ENCODE results near the gene LMNTD2.
"Not testable (repeated sequence)": the region's sequence is repeated elsewhere in the genome, so short reads cannot be mapped to it uniquely, and the experiment has no call there.

LMNTD2 gene

DNA sequence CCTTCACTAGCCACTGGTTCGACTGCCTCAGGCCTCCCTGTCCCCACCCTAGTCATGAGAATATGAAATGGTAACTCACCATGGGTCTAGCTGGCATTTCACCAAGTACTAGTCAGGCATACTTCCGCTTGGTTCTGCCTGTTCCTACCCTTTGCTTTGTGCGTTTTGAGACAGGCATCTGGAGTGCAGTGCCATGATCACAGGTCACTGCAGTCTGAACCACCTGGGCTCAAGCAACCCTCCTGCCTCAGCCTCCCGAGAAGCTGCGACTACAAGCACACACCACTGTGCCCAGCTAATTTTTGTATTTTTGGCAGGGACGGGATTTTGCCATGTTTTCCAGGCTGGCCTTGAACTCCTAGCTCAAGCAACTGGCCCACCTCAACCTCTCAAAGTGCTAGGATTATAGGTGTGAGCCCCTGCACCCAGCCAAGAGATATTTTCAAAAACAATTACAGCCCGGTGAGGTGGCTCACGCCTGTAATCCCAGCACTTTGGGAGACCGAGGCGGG is 39.3 kb downstream of the LMNTD2 start:
- no peak for DNase-seq (ENCODE audit: low read depth)
- no peak overlapping the region for H3K4me3 ChIP-seq (ENCODE audit: low read depth, low read length)

DNA sequence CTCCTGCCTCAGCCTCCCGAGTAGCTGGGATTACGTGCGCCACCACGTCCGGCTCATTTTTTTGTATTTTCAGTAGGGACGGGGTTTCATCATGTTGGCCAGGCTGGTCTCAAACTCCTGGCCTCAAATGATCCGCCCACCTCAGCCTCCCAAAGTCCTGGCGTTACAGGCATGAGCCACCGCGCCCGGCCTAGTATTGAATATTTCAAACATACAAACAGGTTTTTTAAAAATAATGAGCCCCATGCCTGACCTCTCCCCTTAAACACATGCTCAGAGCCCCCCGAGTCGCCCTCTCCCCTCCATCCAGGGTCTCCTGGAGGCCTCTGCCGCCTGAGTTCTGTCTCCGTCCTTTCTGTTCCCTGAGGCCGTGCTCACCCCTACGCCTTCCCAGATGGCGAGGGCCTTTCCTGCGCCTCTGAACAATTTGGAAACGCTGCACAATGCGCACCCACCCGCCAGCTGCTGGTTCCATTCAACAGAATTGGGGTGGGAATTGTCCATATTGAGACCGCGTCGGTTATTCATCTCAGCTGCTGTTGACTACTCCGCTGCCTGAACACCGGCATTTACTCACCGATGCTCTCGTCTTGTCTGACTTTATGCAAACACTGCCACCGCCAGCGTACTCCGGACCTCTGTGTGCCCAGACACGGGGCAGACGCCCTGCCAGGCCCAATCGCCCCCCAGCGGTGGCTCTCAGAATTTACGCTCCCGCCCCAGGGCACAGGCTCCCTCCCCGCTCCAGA is 39.9 kb downstream of the LMNTD2 start:
- DNase-seq (ENCODE audit: low read depth), result no peak
- no peak overlapping the region for H3K4me3 ChIP-seq (ENCODE audit: low read depth, low read length)

- peak; percentile 81 for DNase-seq (ENCODE audit: low read depth)
- peak overlapping the region; percentile 45 for H3K4me3 ChIP-seq (ENCODE audit: low read depth, low read length)
Observed at GRCh38 chr11:518463-519202, 41.9 kb downstream of the LMNTD2 start.

GRCh38 chr11:516918-517685 is 43.4 kb downstream of the LMNTD2 start:
- not testable (repeated sequence) for H3K4me3 ChIP-seq (ENCODE audit: low read depth, low read length); DNase-seq (ENCODE audit: low read depth)

DNA sequence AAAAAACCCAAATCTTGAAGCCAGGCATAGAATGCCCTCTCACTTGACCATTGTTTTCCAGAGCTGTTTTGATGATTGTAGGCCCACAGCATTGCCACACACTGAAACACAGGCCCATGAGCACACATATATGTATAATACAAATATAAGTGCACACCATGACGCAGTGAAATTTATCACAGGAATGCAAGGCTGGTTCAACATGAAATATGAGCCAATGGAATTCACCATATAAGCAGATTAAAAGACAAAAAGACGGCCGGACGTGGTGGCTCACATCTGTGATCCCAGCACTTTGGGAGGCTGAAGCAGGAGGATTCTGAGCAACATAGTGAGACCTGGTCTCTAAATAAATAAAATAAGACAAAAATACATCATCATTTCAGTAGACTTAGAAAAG is 44.1 kb downstream of the LMNTD2 start:
- H3K4me3 ChIP-seq (ENCODE audit: low read depth, low read length), result no peak overlapping the region
- DNase-seq (ENCODE audit: low read depth), result no peak

DNA sequence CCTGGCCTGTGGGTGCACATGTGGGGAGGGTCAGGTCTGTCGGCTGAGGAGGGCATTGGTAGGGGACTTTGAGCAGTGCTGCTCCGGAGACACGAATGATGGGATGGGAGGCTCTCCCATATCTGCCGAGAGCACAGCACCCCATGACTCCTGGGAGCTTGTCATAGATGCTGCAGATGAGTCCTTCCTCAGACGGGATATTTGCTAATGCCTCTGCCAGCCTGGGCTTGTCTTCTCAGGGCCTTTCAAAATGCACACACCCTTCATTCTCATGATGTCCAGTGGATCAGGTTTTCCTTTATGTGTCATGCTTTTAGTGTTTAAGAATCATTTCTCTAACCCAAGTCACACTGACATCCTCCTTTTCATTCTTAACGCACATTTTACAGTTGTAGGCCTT is 45.4 kb downstream of the LMNTD2 start:
- no peak for DNase-seq (ENCODE audit: low read depth)

DNA sequence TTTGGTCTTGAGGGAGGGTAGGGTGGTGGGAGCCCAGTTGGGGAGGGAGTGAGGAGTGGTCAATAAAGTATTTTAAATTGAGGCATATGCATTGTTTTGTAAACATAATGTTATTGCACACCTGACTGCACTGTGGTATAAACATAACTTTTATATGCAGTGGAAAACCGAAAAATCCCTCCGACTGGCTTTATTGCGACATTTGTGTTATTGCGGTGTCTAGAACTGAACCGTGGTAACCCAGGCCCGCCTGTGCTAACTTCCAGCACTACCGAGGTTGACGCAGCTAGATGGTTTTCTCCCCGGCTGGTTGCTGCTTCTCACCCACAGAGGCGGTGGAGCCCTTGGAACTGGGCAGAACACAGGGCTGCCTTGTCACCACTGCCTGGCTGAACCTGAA is 45.9 kb downstream of the LMNTD2 start:
- H3K4me3 ChIP-seq (ENCODE audit: low read depth, low read length), result no peak overlapping the region
- no peak for DNase-seq (ENCODE audit: low read depth)

More for the DNA sequence above, 45.4 kb downstream of the LMNTD2 start:
- H3K4me3 ChIP-seq (ENCODE audit: low read depth, low read length), result no peak overlapping the region

- no peak overlapping the region for H3K4me3 ChIP-seq (ENCODE audit: low read depth, low read length)
- DNase-seq (ENCODE audit: low read depth), result no peak
Observed at GRCh38 chr11:512761-513595, 47.6 kb downstream of the LMNTD2 start.

DNA sequence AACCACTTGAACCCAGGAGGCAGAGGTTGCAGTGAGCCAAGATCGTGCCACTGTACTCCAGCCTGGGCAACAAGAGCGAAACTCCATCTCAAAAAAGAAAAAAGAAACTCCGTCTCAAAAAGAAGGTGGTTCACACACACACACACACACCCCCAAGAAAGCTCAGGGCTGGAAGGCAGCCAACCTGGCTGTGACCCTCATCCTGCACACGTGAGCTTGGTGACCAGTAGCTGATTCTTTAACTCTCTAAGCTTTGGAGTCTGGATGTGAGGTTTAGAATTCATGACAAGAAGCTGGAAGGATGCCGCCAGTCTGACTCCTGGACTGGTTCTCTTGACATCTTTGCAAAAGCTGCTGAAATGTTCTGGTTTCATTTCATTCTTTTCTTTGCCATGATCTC is 51.6 kb downstream of the LMNTD2 start:
- no peak overlapping the region for H3K4me3 ChIP-seq (ENCODE audit: low read depth, low read length)
- DNase-seq (ENCODE audit: low read depth), result no peak

DNA sequence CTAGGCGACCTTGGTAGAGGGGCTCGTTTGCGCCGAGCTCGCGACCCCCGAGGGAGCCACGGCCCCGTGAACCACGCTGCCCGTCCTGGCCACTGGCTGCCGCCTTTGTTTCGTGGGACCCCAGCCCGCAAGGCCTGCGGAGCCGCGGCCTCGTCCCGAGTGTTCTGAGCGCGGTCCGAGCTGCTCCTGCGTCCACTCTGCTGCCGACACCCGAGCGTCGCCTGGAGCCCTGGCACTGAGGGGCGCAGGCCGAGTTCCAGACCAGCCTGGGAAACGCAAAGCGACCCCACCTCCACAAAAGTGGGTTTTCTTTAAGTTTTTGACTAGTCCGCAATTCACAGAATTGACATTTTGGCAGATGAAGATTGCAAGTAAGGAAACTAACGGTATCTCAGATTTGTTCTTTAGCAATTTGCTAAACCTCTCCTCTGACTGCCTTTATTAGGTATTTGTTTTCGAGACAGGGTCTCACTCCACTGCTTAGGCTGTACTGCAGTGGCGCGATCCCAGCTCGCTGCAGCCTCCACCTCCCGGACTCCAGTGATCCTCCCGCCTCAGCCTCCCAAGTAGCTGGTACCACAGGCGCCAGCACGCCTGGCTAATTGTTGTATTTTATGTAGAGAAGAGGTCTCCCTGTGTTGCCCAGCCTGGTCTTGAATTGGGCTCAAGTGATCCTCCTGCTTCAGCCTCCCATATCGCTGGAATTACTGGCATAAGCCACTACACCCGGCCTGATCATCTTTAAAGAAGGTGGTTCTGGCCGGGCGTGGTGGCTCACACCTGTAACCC is 52.6 kb downstream of the LMNTD2 start:
- H3K4me3 ChIP-seq (ENCODE audit: low read depth, low read length), result peak overlapping the region; percentile 79
- DNase-seq (ENCODE audit: low read depth), result no peak

GRCh38 chr11:506995-507726 is 53.4 kb downstream of the LMNTD2 start, which contains the start of gene RNH1:
RNH1 (minus strand) TSS chr11:507242; CDS start chr11:502162, 5,080 bp downstream.
- H3K4me3 ChIP-seq (ENCODE audit: low read depth, low read length), result peak within 1 kb of the TSS; percentile 79
- peak; percentile 80 for DNase-seq (ENCODE audit: low read depth)

GRCh38 chr11:506238-506994 is 54.1 kb downstream of the LMNTD2 start:
- DNase-seq (ENCODE audit: low read depth), result peak; percentile 93
- peak overlapping the region; percentile 79 for H3K4me3 ChIP-seq (ENCODE audit: low read depth, low read length)

GRCh38 chr11:504994-505344 is 55.6 kb downstream of the LMNTD2 start:
- peak overlapping the region; percentile 79 for H3K4me3 ChIP-seq (ENCODE audit: low read depth, low read length)
- DNase-seq (ENCODE audit: low read depth), result no peak
